Ovary (tissue), 9 donors: ENCODE results near the gene KAZALD1. TPM values are rescaled to one million over a fixed set of nuclear protein-coding genes. Genes with fewer than 3 reads are reported as not detected.

ENCODE experiments used
- DNase-seq, 5 donors: peaks; one replicate each; pipeline ENCODE4 v3.0.0-alpha.2; 2019 to 2020
- H3K27ac ChIP-seq, 2 donors: fragments of 200-600 bp; one replicate each; pipeline versions ENCODE4 v1.5.1 to v1.8.0; 2019 to 2022
- H3K27me3 ChIP-seq: fragments of 200-600 bp; one replicate; pipeline ENCODE4 v1.8.0; 2022
- H3K36me3 ChIP-seq: fragments of 200-600 bp; sonication (generic); one replicate; pipeline ENCODE4 v1.5.1; 2019
- H3K4me1 ChIP-seq: one replicate; pipeline ENCODE4 v1.8.1; 2013; ENCODE audit warnings: mild to moderate bottlenecking, moderate library complexity; ENCODE audit not compliant: insufficient read depth
- H3K4me3 ChIP-seq: fragments of 200-600 bp; sonication (generic); one replicate; pipeline ENCODE4 v1.5.1; 2017
- H3K9me3 ChIP-seq, 2 donors: fragments of 200-600 bp in 1 of 2; sonication (generic) in 1 of 2; one replicate each; pipeline versions ENCODE4 v1.5.1 to v1.8.1; 2013 to 2019; ENCODE audit warnings: mild to moderate bottlenecking in 1 of 2, moderate library complexity in 1 of 2
- EP300 ChIP-seq: sonication (generic); formaldehyde crosslinking; IDR thresholded peaks from one replicate; pipeline ENCODE4 v1.6.1; 2017; ENCODE audit warnings: antibody characterized with exemption
- POLR2A ChIP-seq: fragments of 450-650 bp; IDR thresholded peaks from one replicate; pipeline ENCODE4 v1.6.1; 2017; ENCODE audit warnings: antibody characterized with exemption, mild to moderate bottlenecking, moderate library complexity
- whole genome bisulfite sequencing, 3 donors: extraction: QIAGEN DNeasy Blood & Tissue Kit in 1 of 3; methylation state at CpG; one replicate each; pipeline versions ENCODE4 v1.1.5 to v1.1.7; 2013 to 2017; 5-methylcytosine and 5-hydroxymethylcytosine counted together
- intact Hi-C, 4 donors: fragments of 100-400 bp; cut with DNase I; formaldehyde crosslinking; loops; one replicate each; pipeline versions ENCODE4 v1.11.0 to v1.15.1; 2022 to 2023
- polyA plus RNA-seq, 2 donors: library from polyadenylated mRNA; stranded (reverse); fragments of 200-250 nt in 1 of 2; fragments of 350-450 nt in 1 of 2; fragmentation: Illumina TruSeq in 1 of 2; extraction: RNeasy Lipid Tissue Mini Kit (QIAGEN cat#74804) in 1 of 2; gene quantifications; one replicate each; pipeline ENCODE4 v1.2.3, GENCODE V29; 2013 to 2014
- total RNA-seq, 7 donors: library from RNA; depleted of rRNA in 2 of 7; stranded (reverse); fragments of >200 nt in 2 of 7; fragmentation: NEBNext Ultra II Directional in 3 of 7; extraction: Animal tissue kit (Norgen Biotek cat#: 25700) in 3 of 7; gene quantifications; one replicate each; pipeline versions ENCODE4 v1.1.0 to v1.2.4, GENCODE V29; 2016 to 2023
- TF ChIP-seq, protein P1 (sequence below), 3 donors: fragments of 450-650 bp in 2 of 3; fragments of 200-600 bp in 1 of 3; IDR thresholded peaks; one replicate each; pipeline versions ENCODE4 v1.5.1 to v1.8.0; 2016 to 2022; ENCODE audit warnings: antibody characterized with exemption in 3 of 3, mild to moderate bottlenecking in 1 of 3
- donor health status: DM: no; HTN: no; CAD: no; lungs with moderate emphysema.
- donor health status: DM: no; HTN: no; CAD: no.
- donor health status: Bipolar disorder and iron deficiency.
- donor health status: DM: yes; HTN: yes; CAD: no.
- donor health status: DM: no; HTN: no; CAD: no.
- donor health status: DM: yes; HTN: yes; CAD: no.

The KAZALD1 gene
- total and polyA plus RNA-seq, 9 donors: 0.46 to 1.9 (median 0.94) TPM; not detected in 2

DNA sequence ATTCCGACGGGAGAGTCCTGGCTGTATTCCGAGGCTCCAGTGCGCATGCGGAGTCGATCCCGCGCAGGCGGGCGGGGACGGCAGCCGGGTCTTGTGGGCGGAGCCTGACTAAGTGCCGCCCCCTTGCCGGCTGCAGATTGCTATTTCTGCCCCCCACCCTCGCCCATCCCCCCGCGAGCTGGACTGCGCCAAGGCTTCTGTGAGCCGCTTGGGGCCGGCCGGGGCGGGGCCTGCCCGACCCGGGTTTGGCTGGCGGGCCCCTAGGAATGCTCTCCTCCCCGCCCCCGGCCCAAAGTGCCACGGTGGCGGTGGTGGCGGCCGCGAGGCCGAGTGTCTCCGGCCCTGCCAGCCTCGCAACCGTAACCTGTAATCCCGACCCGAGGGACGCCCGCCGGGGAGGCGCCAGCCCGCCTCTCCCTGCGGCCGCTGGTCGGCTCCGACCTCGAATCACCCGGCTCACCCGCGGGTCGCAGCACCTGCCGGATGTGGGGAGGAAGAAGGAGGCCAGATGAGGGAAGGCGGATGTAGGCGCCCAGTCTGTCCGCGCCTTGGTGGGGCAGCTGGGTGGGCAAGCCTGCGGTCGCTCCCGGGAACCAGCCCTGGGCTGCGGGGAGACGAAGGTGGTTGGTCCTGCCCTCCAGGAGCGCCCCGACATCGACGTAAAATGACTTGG, 702 bp upstream of the KAZALD1 start:
- peak; percentile 91 to 95 (median 94) for DNase-seq
- peak overlapping the region; percentile 83 for H3K4me3 ChIP-seq
- TF ChIP-seq, protein P1, sequence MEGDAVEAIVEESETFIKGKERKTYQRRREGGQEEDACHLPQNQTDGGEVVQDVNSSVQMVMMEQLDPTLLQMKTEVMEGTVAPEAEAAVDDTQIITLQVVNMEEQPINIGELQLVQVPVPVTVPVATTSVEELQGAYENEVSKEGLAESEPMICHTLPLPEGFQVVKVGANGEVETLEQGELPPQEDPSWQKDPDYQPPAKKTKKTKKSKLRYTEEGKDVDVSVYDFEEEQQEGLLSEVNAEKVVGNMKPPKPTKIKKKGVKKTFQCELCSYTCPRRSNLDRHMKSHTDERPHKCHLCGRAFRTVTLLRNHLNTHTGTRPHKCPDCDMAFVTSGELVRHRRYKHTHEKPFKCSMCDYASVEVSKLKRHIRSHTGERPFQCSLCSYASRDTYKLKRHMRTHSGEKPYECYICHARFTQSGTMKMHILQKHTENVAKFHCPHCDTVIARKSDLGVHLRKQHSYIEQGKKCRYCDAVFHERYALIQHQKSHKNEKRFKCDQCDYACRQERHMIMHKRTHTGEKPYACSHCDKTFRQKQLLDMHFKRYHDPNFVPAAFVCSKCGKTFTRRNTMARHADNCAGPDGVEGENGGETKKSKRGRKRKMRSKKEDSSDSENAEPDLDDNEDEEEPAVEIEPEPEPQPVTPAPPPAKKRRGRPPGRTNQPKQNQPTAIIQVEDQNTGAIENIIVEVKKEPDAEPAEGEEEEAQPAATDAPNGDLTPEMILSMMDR (IDR thresholded peaks at IDR 0.05): no peak
- TF ChIP-seq POLR2A: no peak
- no peak for TF ChIP-seq EP300
- H3K27ac ChIP-seq: peak overlapping the region; percentile 58 to 76
- H3K36me3 ChIP-seq: no peaks in the 10 kb centered on the region
- peaks cover 8% of the 10 kb centered on the region for H3K4me1 ChIP-seq
- 1 to 2% (median 1%) methylated on average over 53 to 67 of the region's 67 CpGs for WGBS, 3 donors
- no peaks in the 10 kb centered on the region for H3K9me3 ChIP-seq
- intact Hi-C loops: loop anchor here in 1 of 4 donors (5.0 kb wide), 1 partner anchor 64 kb away; the partner anchor contains the start of gene LZTS2
- peaks cover 3% of the 10 kb centered on the region for H3K27me3 ChIP-seq

DNA sequence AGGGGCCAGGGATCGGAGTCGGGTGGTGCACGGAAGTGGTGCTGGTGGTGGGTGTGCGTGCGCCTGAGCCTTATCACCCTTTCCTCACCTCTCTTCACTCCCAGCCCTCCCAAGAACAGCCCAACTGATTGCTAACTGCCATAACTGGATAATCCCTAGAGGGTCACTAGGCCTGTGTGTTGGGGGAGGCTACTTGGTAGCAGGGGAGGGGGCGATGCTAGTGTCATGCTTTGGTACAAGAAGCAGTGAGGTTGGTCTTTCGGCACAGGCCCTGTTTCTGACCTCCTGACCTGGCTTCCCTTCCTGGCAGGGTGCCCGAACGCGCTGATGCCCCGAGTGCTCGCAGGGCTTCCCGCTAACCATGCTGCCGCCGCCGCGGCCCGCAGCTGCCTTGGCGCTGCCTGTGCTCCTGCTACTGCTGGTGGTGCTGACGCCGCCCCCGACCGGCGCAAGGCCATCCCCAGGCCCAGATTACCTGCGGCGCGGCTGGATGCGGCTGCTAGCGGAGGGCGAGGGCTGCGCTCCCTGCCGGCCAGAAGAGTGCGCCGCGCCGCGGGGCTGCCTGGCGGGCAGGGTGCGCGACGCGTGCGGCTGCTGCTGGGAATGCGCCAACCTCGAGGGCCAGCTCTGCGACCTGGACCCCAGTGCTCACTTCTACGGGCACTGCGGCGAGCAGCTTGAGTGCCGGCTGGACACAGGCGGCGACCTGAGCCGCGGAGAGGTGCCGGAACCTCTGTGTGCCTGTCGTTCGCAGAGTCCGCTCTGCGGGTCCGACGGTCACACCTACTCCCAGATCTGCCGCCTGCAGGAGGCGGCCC, 652 bp downstream of the KAZALD1 start:
- H3K4me1 ChIP-seq: peaks cover 12% of the 10 kb centered on the region
- H3K36me3 ChIP-seq: no peaks in the 10 kb centered on the region
- H3K27me3 ChIP-seq: peaks cover 3% of the 10 kb centered on the region
- H3K27ac ChIP-seq: no peak overlapping the region
- no peaks in the 10 kb centered on the region for H3K9me3 ChIP-seq
- H3K4me3 ChIP-seq: peak overlapping the region; percentile 5
- peak in 4 of 5 donors; percentile 32 to 59 (median 52) for DNase-seq
- WGBS, 3 donors: 9 to 27% (median 15%) methylated on average over 12 to 63 of the region's 63 CpGs
- no peak for TF ChIP-seq POLR2A
- TF ChIP-seq, protein P1 (IDR thresholded peaks at IDR 0.05): peak in 2 of 3 donors; percentile 13 to 28
- intact Hi-C loops: loop anchor here in 1 of 4 donors (5.0 kb wide), 1 partner anchor 65 kb away; the partner anchor contains the start of gene LZTS2

DNA sequence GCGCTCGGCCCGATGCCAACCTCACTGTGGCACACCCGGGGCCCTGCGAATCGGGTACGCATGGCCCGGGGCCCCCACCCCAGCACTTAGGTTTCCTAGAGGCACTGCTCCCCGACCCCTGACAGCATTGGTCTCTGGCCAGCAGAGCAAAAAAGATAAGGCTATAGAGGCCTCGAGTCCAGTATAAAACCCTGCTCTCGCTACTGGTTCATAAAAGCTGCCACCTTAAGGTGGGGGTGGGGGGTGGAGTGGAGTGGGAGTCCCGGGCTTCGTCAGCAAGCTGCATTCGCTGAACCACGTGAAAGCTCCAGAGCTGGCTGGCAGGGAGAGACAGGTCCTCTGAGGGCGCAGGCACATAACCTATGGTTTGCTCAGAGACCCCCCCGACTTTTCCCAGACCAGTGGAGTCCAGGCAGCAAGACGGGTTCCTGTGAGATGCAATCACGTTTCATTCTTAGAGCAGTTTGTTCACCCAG, 1.3 kb downstream of the KAZALD1 start:
- no peaks in the 10 kb centered on the region for H3K36me3 ChIP-seq
- no peak overlapping the region for H3K27ac ChIP-seq
- H3K4me3 ChIP-seq: no peak overlapping the region
- TF ChIP-seq EP300 (no peak), POLR2A (no peak)
- TF ChIP-seq, protein P1 (IDR thresholded peaks at IDR 0.05): no peak
- no peak for DNase-seq
- intact Hi-C loops: loop anchor here in 1 of 4 donors (5.0 kb wide), 1 partner anchor 66 kb away; the partner anchor contains the start of gene LZTS2
- no peaks in the 10 kb centered on the region for H3K9me3 ChIP-seq
- 16 to 22% (median 18%) methylated on average over 19 of the region's 19 CpGs for WGBS, 3 donors
- H3K4me1 ChIP-seq: peaks cover 12% of the 10 kb centered on the region
- peaks cover 3% of the 10 kb centered on the region for H3K27me3 ChIP-seq

GRCh38 chr10:101063548-101064414, 2.0 kb downstream of the KAZALD1 start:
- Histone ChIP-seq H3K27ac (no peak overlapping the region), H3K27me3 (peaks cover 3% of the 10 kb centered on the region), H3K4me3 (no peak overlapping the region), H3K4me1 (peaks cover 12% of the 10 kb centered on the region), H3K36me3 (no peaks in the 10 kb centered on the region), H3K9me3 (no peaks in the 10 kb centered on the region)
- TF ChIP-seq EP300 (no peak), POLR2A (no peak)
- TF ChIP-seq, protein P1 (IDR thresholded peaks at IDR 0.05): no peak
- intact Hi-C loops: loop anchor here in 1 of 4 donors (5.0 kb wide), 1 partner anchor 66 kb away; the partner anchor contains the start of gene LZTS2
- no peak for DNase-seq
- 55 to 65% (median 63%) methylated on average over 14 to 15 of the region's 15 CpGs for WGBS, 3 donors
